ENCODE measurements around the gene GPC6.

Gene GPC6

GRCh38 chr13:93945621-93946020, 719.0 kb downstream of the GPC6 start:
- Histone ChIP-seq H3K4me3 (ENCODE audit: low read depth, low read length, poor library complexity, severe bottlenecking) (no peak overlapping the region), H3K9me2 (ENCODE audit: low read depth, low read length) (no peaks in the 10 kb centered on the region), H3K27me3 (ENCODE audit: insufficient read depth, low read length) (no peaks in the 10 kb centered on the region), H3K36me3 (ENCODE audit: insufficient read depth, low read length) (no peaks in the 10 kb centered on the region), H4K20me1 (ENCODE audit: insufficient read depth, low read length) (no peaks in the 10 kb centered on the region), H3F3A (ENCODE audit: insufficient read depth, low read length) (no peaks in the 10 kb centered on the region), H3K9me3 (ENCODE audit: low read length) (no peaks in the 10 kb centered on the region), H3K4me2 (ENCODE audit: low read length) (no peak overlapping the region), H2AFZ (ENCODE audit: low read length) (no peak overlapping the region), H3K9ac (ENCODE audit: low read length) (no peak overlapping the region), H3K79me2 (ENCODE audit: insufficient read depth, low read length) (no peaks in the 10 kb centered on the region), H3K4me1 (ENCODE audit: insufficient read depth, low read length, severe bottlenecking) (no peaks in the 10 kb centered on the region), H3K27ac (ENCODE audit: low read depth, low read length, poor library complexity, severe bottlenecking) (no peak overlapping the region)
- no peak for TF ChIP-seq CTCF (IDR thresholded peaks at IDR 0.05; ENCODE audit: low read length)
- TF ChIP-seq EZH2 (IDR thresholded peaks at IDR 0.05; ENCODE audit: borderline replicate concordance, low read length), result no peak

- TF ChIP-seq EZH2 (IDR thresholded peaks at IDR 0.05; ENCODE audit: borderline replicate concordance, low read length) (no peak), CTCF (IDR thresholded peaks at IDR 0.05; ENCODE audit: low read length) (no peak)
- H3K27ac ChIP-seq (ENCODE audit: low read depth, low read length, poor library complexity, severe bottlenecking), result no peak overlapping the region
- no peaks in the 10 kb centered on the region for H4K20me1 ChIP-seq (ENCODE audit: insufficient read depth, low read length)
- H3K4me2 ChIP-seq (ENCODE audit: low read length), result no peak overlapping the region
- no peaks in the 10 kb centered on the region for H3K27me3 ChIP-seq (ENCODE audit: insufficient read depth, low read length)
- H3K36me3 ChIP-seq (ENCODE audit: insufficient read depth, low read length), result no peaks in the 10 kb centered on the region
- H3K9me2 ChIP-seq (ENCODE audit: low read depth, low read length), result no peaks in the 10 kb centered on the region
- no peak overlapping the region for H3K9ac ChIP-seq (ENCODE audit: low read length)
- no peak overlapping the region for H3K4me3 ChIP-seq (ENCODE audit: low read depth, low read length, poor library complexity, severe bottlenecking)
- no peaks in the 10 kb centered on the region for H3F3A ChIP-seq (ENCODE audit: insufficient read depth, low read length)
- no peaks in the 10 kb centered on the region for H3K79me2 ChIP-seq (ENCODE audit: insufficient read depth, low read length)
- H3K4me1 ChIP-seq (ENCODE audit: insufficient read depth, low read length, severe bottlenecking), result no peaks in the 10 kb centered on the region
- no peak overlapping the region for H2AFZ ChIP-seq (ENCODE audit: low read length)
- no peaks in the 10 kb centered on the region for H3K9me3 ChIP-seq (ENCODE audit: low read length)
Measured at GRCh38 chr13:93946994-93947393, 720.4 kb downstream of the GPC6 start.

- Histone ChIP-seq H3K4me1 (ENCODE audit: insufficient read depth, low read length, severe bottlenecking) (no peaks in the 10 kb centered on the region), H3F3A (ENCODE audit: insufficient read depth, low read length) (no peaks in the 10 kb centered on the region), H3K9ac (ENCODE audit: low read length) (no peak overlapping the region), H3K4me3 (ENCODE audit: low read depth, low read length, poor library complexity, severe bottlenecking) (no peak overlapping the region), H3K4me2 (ENCODE audit: low read length) (no peak overlapping the region), H2AFZ (ENCODE audit: low read length) (no peak overlapping the region), H3K9me3 (ENCODE audit: low read length) (no peaks in the 10 kb centered on the region), H3K79me2 (ENCODE audit: insufficient read depth, low read length) (no peaks in the 10 kb centered on the region), H3K36me3 (ENCODE audit: insufficient read depth, low read length) (no peaks in the 10 kb centered on the region), H4K20me1 (ENCODE audit: insufficient read depth, low read length) (no peaks in the 10 kb centered on the region), H3K27ac (ENCODE audit: low read depth, low read length, poor library complexity, severe bottlenecking) (no peak overlapping the region), H3K9me2 (ENCODE audit: low read depth, low read length) (no peaks in the 10 kb centered on the region), H3K27me3 (ENCODE audit: insufficient read depth, low read length) (no peaks in the 10 kb centered on the region)
- no peak for TF ChIP-seq CTCF (IDR thresholded peaks at IDR 0.05; ENCODE audit: low read length)
- no peak for TF ChIP-seq EZH2 (IDR thresholded peaks at IDR 0.05; ENCODE audit: borderline replicate concordance, low read length)
Measured at GRCh38 chr13:93947651-93948050, 721.0 kb downstream of the GPC6 start.

Data from OCI-LY1 (cell line).